ENCODE measurements around the gene CUBN.

CUBN gene

DNA sequence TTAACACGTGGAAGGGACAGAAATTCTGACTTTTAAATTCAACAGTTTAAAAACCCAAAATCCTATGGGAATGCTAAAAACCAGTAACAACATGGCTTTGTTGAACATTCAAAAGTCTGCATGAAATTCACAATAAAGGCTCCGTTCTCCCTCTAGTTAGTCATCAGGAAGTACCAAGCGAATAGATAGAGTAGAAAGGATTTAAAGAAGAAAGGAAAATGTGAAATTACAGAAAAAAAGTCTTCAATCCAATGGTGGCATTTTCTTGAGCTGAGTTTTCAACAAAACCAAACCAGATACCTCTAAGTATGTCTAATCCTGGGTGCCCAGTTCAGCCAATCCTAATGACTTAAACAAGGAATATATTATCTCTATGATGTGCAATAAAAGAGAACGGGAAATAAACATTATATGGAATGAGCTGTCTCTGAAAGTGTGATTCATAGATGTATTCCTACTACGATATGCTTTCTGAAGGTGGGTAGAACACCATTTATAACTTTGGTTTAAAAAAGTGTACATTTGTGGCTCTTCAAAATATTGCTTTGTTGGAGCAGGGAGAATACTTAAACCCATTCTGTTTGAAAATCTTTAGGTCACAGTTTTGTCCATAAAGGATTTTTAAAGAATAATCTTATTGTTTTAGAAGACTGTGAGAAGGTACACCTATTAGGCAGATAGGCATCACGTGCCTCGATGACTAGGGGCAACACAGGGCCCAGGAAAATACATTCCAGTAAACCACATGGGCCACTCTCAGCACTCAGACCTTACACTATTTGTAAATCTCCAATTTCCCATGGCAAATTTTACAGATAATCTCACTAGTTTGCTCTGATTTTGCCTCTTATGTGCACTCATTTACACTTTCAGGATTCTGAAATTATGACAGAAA lies 87.7 kb downstream of the CUBN start:
- no peak for TF ChIP-seq POLR2A (IDR thresholded peaks at IDR 0.05; ENCODE audit: low read depth, low read length)
- no peak for FAIRE-seq
- DNase-seq (ENCODE audit: insufficient read length, low spot score): no peak

DNA sequence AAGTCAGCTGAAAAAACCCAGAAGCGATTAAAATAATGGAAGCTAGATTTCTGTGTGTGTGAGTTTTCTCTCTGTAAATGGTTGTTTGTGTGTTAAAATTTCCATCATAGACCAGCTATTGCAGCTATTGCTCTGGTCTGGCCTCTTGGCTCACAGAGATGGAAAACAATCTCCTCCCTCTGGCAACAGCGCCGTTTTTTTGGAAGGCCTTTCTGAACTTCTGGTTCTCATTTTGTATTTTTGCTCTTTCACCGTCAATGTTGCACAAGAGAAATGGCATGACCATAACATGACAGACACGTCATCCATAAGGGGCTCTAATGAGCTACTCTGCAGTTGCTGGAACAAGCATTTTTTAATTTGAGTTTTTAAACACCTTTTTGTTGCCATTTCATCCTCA lies 91.0 kb downstream of the CUBN start:
- FAIRE-seq (no peak), DNase-seq (ENCODE audit: insufficient read length, low spot score) (no peak)
- TF ChIP-seq POLR2A (IDR thresholded peaks at IDR 0.05; ENCODE audit: low read depth, low read length): no peak

DNA sequence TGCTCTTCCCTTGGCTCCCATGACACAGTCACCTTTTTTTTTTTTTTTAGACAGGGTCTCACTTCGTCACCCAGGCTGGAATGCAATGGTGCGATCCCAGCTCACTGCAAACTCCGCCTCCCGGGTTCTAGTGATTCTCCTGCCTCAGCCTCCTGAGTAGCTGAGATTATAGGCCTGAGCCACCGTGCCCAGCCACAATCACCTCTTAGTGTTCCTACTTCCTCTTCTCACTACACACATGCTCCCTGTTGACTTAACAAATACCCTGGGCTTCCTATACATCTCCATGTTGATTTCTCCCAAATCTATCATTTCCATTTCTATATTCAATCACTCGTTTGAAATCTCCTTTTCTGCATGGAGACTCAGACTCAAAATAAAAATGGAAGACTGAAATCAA lies 91.7 kb downstream of the CUBN start:
- FAIRE-seq (no peak), DNase-seq (ENCODE audit: insufficient read length, low spot score) (no peak)
- no peak for TF ChIP-seq POLR2A (IDR thresholded peaks at IDR 0.05; ENCODE audit: low read depth, low read length)

- FAIRE-seq: no peak
Observed at GRCh38 chr10:17035446-17035845, 94.2 kb downstream of the CUBN start.

GRCh38 chr10:17033529-17034260 lies 95.9 kb downstream of the CUBN start:
- TF ChIP-seq POLR2A (IDR thresholded peaks at IDR 0.05; ENCODE audit: low read depth, low read length): no peak
- DNase-seq (ENCODE audit: insufficient read length, low spot score) (no peak), FAIRE-seq (no peak)

More at GRCh38 chr10:17035446-17035845, 94.2 kb downstream of the CUBN start:
- no peak for DNase-seq (ENCODE audit: insufficient read length, low spot score)
- no peak for TF ChIP-seq POLR2A (IDR thresholded peaks at IDR 0.05; ENCODE audit: low read depth, low read length)

- DNase-seq (ENCODE audit: insufficient read length, low spot score) (no peak), FAIRE-seq (no peak)
- no peak for TF ChIP-seq POLR2A (IDR thresholded peaks at IDR 0.05; ENCODE audit: low read depth, low read length)
Observed at GRCh38 chr10:17031637-17032635, 97.7 kb downstream of the CUBN start.

DNA sequence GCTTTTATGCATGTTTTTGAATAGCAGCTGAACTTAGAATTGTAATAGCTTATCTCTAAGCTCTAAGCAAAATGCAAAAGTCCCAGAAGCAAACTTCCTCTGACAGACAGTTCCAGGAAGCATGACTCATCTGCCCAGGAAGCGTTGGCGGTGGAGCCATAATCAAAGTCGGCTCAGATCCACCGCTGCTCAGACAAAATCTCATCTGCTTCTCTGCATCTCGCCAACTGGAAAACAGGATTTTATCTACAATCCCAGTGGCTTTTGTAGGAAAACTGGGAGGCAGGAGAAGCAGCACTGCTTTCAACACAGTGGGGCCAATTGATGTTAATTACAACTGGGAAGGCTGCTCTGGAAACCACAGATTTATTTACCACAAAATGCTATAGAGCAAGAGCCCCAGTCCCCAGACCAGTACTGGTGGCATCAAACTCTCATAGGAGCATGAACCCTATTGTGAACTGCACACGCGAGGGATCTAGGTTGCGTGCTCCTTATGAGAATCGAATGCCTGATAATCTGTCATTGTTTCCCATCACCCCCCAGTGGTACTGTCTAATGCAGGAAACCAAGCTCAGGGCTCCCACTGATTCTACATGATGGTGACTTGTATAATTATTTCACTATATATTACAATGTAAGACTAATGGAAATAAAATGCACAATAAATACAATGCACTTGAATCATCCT lies 99.9 kb downstream of the CUBN start:
- FAIRE-seq: peak; percentile 75
- no peak for TF ChIP-seq POLR2A (IDR thresholded peaks at IDR 0.05; ENCODE audit: low read depth, low read length)
- peak; percentile 27 for DNase-seq (ENCODE audit: insufficient read length, low spot score)

DNA sequence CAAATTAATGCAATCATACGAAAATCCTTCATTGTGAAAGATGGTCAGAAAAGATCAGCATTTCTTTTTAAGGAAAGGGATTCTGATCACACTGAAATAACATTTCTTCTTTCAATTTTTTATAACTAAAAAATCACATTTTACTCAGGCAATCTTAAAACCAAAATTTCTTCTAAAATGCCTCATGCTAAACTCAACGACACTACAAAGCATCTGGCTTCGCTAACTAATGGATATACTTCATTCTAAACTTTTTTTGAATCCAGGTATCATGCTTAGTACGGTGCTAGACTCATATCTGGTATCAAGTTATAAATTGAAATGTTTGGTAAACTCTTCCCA lies 100.4 kb downstream of the CUBN start:
- FAIRE-seq (no peak), DNase-seq (ENCODE audit: insufficient read length, low spot score) (no peak)
- TF ChIP-seq POLR2A (IDR thresholded peaks at IDR 0.05; ENCODE audit: low read depth, low read length): no peak

GRCh38 chr10:17028798-17029197 lies 100.8 kb downstream of the CUBN start:
- FAIRE-seq (no peak), DNase-seq (ENCODE audit: insufficient read length, low spot score) (no peak)
- TF ChIP-seq POLR2A (IDR thresholded peaks at IDR 0.05; ENCODE audit: low read depth, low read length): no peak

GRCh38 chr10:17026686-17027485 lies 102.7 kb downstream of the CUBN start:
- DNase-seq (ENCODE audit: insufficient read length, low spot score) (no peak), FAIRE-seq (no peak)
- TF ChIP-seq POLR2A (IDR thresholded peaks at IDR 0.05; ENCODE audit: low read depth, low read length): no peak

GRCh38 chr10:17025444-17026295 lies 103.9 kb downstream of the CUBN start:
- peak; percentile 32; the same call in 1 of the 2 replicates for TF ChIP-seq POLR2A (IDR thresholded peaks at IDR 0.05; ENCODE audit: low read depth, low read length)
- DNase-seq (ENCODE audit: insufficient read length, low spot score) (peak; percentile 33), FAIRE-seq (peak; percentile 86)

Measured in H54 (cell line).